GM10266 (cell line): ENCODE data around the gene OSBPL9.

ENCODE experiments used
- DNase-seq: peaks from one replicate; pipeline ENCODE4 v3.0.0; 2012; ENCODE audit errors: extremely low spot score
- CTCF ChIP-seq: IDR thresholded peaks from 2 replicates; pipeline ENCODE4 v1.5.1; 2012; ENCODE audit warnings: mild to moderate bottlenecking, low read depth; ENCODE audit not compliant: control insufficient read depth, insufficient read depth; ENCODE audit errors: missing control alignments

OSBPL9 gene

DNA sequence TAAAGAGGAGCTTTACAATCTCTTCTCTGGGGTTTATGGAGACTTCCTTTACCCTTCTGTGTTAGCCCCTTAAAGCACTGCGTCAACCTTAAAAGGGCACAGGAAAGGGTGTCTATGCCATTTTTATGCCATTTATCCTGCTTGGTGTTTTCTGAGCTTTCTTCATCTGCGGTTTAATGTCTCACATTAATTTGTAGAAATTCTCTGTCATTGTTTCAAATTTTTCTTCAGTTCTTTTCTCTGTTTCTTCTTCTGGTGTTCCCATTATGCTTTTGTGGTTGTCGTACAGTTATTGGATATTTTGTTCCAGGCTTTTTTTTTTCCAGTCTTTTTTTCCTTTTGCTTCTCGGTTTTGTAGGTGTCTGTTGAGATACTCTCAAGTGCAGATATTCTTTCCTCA is 107.9 kb downstream of the OSBPL9 start:
- TF ChIP-seq CTCF, result no peak
- DNase-seq, result no peak

- no peak for DNase-seq
- TF ChIP-seq CTCF, result no peak
These were observed 109.2 kb downstream of the OSBPL9 start for GRCh38 chr1:51726051-51726450.

- no peak for TF ChIP-seq CTCF
- peak; percentile 49 for DNase-seq
These were observed 109.8 kb downstream of the OSBPL9 start for GRCh38 chr1:51726544-51727225.

- no peak for DNase-seq
- no peak for TF ChIP-seq CTCF
These were observed 110.5 kb downstream of the OSBPL9 start for GRCh38 chr1:51727366-51727765.

DNA sequence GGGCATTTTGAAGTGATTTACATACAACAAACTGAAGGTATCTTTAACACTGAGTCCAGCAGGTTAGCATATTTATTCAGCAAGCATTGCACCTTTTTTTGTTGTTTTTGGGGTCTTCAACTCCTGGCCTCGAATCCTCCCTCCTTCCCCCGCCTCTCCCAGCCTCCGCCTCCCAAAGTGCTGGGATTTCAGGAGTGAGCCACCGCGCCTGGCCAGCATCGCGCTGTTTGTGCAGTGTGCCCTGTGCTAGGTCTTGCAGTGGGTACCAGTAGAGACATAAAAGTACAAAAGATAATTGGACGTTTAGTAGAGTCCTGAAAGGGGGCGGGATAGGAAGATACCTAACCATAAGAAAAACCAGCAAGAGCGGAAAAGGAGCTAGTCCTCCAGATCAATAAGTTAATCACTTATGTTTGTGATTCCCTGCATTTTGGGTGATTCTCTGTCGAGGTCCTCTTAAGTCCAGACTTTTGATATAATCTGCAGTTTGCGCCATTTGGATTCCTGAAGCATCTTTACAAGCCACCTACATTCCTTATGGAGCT is 111.8 kb downstream of the OSBPL9 start:
- no peak for DNase-seq
- TF ChIP-seq CTCF, result no peak

- TF ChIP-seq CTCF, result no peak
- peak; percentile 97 for DNase-seq
These were observed 112.4 kb downstream of the OSBPL9 start for GRCh38 chr1:51729156-51729823.

DNA sequence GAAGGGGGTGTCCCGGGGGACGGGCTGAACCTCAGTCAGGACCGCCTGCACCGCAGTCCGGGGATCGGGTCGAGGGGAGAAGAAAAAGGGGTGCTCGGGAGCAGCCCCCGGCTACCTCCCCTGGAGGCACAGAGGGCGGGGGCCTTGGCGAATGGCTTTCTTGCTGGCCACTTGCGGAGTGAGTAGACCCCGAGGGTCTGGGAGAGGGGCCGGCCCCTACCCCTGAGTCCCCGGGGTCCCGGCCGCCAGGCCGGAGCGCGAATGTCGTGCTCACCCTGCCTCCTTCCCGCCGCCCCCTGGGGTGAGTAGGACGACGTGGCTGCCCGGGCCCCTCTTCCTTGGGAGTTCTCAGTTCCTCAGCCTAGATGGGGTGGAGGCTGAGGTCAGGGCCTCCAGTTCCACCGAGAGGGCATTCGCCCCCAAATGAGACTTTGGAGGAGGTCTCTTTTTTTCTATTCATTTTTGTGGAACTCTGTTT is 113.0 kb downstream of the OSBPL9 start:
- DNase-seq, result no peak
- no peak for TF ChIP-seq CTCF
